GM06990 (cell line): ENCODE data around the gene BCL2L13.

Experiments
- DNase-seq: peaks from one replicate; pipeline ENCODE4 v3.0.0-alpha.2; 2011; ENCODE audit not compliant: insufficient read length; ENCODE audit errors: extremely low read depth
- H3K27me3 ChIP-seq: replicated peaks from 2 replicates; pipeline ENCODE4 v1.6.0; 2011; ENCODE audit warnings: low read length; ENCODE audit not compliant: control insufficient read depth, insufficient read depth
- H3K36me3 ChIP-seq: 2 replicates; pipeline ENCODE4 v1.5.1; 2011; ENCODE audit warnings: low read length; ENCODE audit not compliant: control insufficient read depth, insufficient read depth
- H3K4me3 ChIP-seq: replicated peaks from 2 replicates; pipeline ENCODE4 v1.5.1; 2011; ENCODE audit warnings: low read depth, mild to moderate bottlenecking, control low read depth, low read length
- CTCF ChIP-seq: IDR thresholded peaks from 2 replicates; pipeline ENCODE4 v1.5.1; 2011; ENCODE audit warnings: low read length, control low read depth, mild to moderate bottlenecking, inconsistent platforms; ENCODE audit not compliant: insufficient read depth, poor library complexity, severe bottlenecking

The BCL2L13 gene

GRCh38 chr22:17716529-17716928, 78.0 kb downstream of the BCL2L13 start:
- no peak for TF ChIP-seq CTCF
- no peaks in the 10 kb centered on the region; the same call in 1 of the 2 replicates for H3K36me3 ChIP-seq
- no peak for DNase-seq
- no peak overlapping the region for H3K4me3 ChIP-seq
- H3K27me3 ChIP-seq = no peaks in the 10 kb centered on the region

GRCh38 chr22:17717708-17718107, 79.2 kb downstream of the BCL2L13 start:
- DNase-seq = no peak
- H3K36me3 ChIP-seq = no peaks in the 10 kb centered on the region; the same call in 1 of the 2 replicates
- TF ChIP-seq CTCF = no peak
- H3K4me3 ChIP-seq = no peak overlapping the region
- no peaks in the 10 kb centered on the region for H3K27me3 ChIP-seq

GRCh38 chr22:17719911-17720310, 81.4 kb downstream of the BCL2L13 start:
- DNase-seq = no peak
- TF ChIP-seq CTCF = no peak
- Histone ChIP-seq H3K4me3 (no peak overlapping the region), H3K36me3 (no peaks in the 10 kb centered on the region; the same call in 1 of the 2 replicates), H3K27me3 (no peaks in the 10 kb centered on the region)

GRCh38 chr22:17724241-17724640, 85.7 kb downstream of the BCL2L13 start:
- no peak for TF ChIP-seq CTCF
- H3K27me3 ChIP-seq = no peaks in the 10 kb centered on the region
- peaks cover 5% of the 10 kb centered on the region for H3K36me3 ChIP-seq
- H3K4me3 ChIP-seq = no peak overlapping the region
- DNase-seq = no peak

GRCh38 chr22:17724678-17725499, 86.3 kb downstream of the BCL2L13 start:
- no peak for DNase-seq
- H3K4me3 ChIP-seq = no peak overlapping the region
- TF ChIP-seq CTCF = no peak
- H3K27me3 ChIP-seq = no peaks in the 10 kb centered on the region
- H3K36me3 ChIP-seq = peaks cover 8% of the 10 kb centered on the region

GRCh38 chr22:17725500-17725796, 86.9 kb downstream of the BCL2L13 start:
- DNase-seq = no peak
- Histone ChIP-seq H3K36me3 (peaks cover 8% of the 10 kb centered on the region), H3K27me3 (no peaks in the 10 kb centered on the region), H3K4me3 (no peak overlapping the region)
- no peak for TF ChIP-seq CTCF
